HG02840 (cell line): ENCODE results near the gene GPR39.

Source experiments
- ATAC-seq: cut with Tn5 transposase; IDR thresholded peaks from one replicate; pipeline ENCODE4 v1.9.1; 2021; ENCODE audit warnings: mild to moderate bottlenecking, moderate library complexity, moderate number of reproducible peaks; ENCODE audit not compliant: unreplicated experiment, low FRiP score

Gene GPR39

GRCh38 chr2:132589111-132589830 is 172.7 kb downstream of the GPR39 start:
- ATAC-seq = no peak

DNA sequence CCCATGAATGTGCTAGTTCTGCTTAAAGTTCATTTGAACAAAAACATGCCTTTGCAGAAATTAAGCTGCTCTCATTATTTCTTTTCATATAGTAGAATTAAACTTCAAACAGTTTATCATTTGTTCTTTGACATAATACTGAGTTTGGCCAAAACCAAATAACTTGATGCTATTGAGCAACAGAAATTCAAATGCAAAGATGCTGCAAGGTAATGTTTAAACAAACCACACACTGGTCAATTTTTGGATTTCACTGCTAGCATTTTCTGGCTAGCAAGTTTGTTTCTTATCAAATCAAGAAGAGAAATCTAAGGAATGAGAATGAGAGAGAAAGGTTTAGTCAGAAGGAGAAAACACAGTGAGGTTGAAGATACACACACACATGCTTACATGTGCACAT is 173.4 kb downstream of the GPR39 start:
- ATAC-seq = no peak

GRCh38 chr2:132593171-132593570 is 176.6 kb downstream of the GPR39 start:
- ATAC-seq = no peak

GRCh38 chr2:132595186-132595585 is 178.6 kb downstream of the GPR39 start:
- no peak for ATAC-seq

GRCh38 chr2:132595693-132596092 is 179.1 kb downstream of the GPR39 start:
- no peak for ATAC-seq

GRCh38 chr2:132597166-132597565 is 180.6 kb downstream of the GPR39 start:
- ATAC-seq = no peak

- ATAC-seq = no peak
Observed at GRCh38 chr2:132597831-132598230, 181.2 kb downstream of the GPR39 start.

GRCh38 chr2:132598536-132598935 is 181.9 kb downstream of the GPR39 start:
- no peak for ATAC-seq

GRCh38 chr2:132599556-132599955 is 183.0 kb downstream of the GPR39 start:
- no peak for ATAC-seq

- no peak for ATAC-seq
Observed at GRCh38 chr2:132604561-132604960, 188.0 kb downstream of the GPR39 start.

DNA sequence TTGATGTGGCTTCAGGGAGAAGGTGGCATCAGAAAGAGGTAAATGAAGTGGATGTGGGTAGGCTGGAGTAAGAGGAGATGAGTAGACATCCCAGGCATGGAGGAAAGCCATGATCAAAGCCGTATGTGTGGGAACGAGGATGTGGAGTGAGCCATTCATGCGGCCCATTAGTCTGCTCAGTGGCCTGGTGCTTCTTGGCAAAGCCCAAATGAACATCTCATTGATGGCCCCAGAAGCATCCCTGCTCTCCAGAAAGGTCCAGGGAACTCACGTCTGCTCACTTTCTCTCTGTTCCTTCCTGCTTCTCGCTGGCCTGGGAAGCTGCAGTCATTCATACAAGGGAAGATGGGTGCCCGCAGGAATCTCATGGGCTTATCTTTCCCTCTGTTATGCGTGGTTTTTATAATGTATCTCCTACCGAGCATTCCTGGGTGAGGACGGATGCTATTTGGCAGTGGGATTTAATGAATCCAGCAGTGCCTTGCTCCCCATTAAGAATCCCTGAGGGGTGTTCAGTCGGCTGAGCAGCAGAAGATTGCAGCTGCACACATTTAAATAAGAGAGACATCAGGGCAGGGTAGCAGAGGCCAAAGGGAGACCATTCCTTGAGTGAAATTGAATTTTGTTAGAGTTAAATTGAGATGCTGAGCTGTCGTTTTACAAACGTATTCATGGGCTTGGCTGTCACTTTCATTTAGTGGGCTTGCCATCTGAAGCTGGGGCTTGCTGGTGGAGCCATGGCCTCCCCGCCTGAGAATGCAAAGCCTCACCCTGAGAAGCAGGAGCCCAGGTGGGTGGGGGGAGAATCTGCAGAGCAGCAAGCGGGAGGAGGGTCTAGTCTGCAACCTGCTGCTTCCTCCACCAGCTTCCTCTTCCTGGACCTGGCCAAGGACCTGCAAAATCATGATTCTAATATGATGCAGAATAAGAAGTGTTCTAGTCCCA is 188.9 kb downstream of the GPR39 start:
- no peak for ATAC-seq

DNA sequence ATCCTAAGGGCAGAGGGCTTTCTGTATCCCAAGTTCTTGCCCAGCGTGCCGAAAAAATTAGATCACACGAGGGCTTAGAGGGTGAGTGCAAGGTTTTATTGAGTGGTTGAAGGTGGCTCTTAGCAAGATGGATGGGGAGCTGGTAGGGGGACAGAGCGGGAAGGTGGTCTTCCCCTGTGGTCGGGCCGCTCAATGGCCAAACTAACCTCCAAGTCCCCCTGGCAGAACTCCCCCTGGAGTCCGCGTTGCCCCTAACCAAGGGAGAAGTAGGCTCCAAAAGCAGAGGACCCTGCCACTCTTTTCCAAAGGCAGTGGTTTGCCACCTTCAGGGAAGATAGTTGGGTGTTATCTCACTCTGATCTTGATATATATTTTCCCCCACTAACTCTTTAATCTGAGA is 190.0 kb downstream of the GPR39 start:
- ATAC-seq = no peak

- ATAC-seq = no peak
Observed at GRCh38 chr2:132607426-132608090, 191.0 kb downstream of the GPR39 start.

GRCh38 chr2:132608311-132608710 is 191.7 kb downstream of the GPR39 start:
- no peak for ATAC-seq

DNA sequence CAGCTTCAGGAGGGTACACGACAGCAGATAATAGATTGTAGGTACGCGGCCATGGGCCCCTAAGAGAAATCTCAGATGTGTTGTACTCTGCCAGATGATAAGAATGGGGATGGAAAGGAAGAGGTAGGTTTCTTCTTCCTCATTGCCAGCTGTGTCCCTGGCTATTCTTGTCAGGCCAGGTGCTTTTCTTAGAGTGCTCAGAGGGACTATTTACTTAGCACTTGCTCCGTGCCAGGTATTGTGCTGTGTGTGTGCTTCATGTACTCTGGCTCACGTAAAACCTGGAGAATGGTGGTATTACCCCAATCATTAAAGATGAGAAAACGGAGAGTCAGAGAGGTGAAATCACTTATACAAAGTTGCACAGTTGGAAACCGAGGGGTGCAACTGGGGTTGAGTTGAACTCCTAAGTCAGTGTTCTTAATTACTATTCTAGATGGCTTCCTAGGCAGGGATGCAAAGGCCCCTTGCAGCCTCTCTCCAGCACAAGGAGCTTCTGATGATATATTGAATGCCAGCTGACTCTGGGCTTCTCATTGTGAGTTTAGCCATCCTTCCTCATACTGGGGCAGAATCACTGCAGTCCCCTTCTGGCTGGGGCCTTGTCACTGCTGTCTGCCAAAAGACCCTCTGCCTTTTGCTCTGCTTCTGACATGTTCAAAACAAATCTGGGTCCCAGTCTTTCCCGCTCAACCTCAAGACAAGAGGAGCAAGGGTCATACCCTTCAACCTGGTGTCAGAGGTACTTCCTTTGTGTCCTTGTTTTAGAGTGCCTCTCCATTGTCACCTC is 192.7 kb downstream of the GPR39 start:
- ATAC-seq = no peak

GRCh38 chr2:132611719-132612118 is 195.1 kb downstream of the GPR39 start:
- ATAC-seq = no peak

- ATAC-seq = no peak
Observed at GRCh38 chr2:132615329-132616085, 198.9 kb downstream of the GPR39 start.

GRCh38 chr2:132617989-132618388 is 201.4 kb downstream of the GPR39 start:
- ATAC-seq = no peak

DNA sequence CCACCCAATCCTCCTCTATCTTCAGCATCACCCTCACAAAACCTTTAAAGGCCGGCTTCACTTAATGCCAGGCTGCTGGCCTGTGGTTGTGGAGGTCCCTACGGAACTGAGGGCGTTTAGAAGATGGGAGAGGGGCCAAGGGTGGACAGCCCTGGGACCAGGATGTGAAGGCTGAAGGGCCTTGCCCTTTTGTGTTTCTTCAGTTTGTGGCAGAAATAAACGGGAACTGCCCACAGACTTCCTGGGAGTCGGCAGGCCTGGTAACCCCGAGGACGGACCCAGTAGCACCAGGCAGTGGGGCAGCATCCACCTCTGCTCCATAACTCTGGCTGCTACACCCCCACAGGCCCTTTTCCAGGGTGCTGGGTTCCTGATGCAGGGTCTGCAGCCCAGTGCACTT is 202.1 kb downstream of the GPR39 start:
- ATAC-seq = no peak

- ATAC-seq = no peak
Observed at GRCh38 chr2:132620115-132620514, 203.5 kb downstream of the GPR39 start.
